ENCODE measurements around the gene CEP164. TPM values are rescaled to one million over a fixed set of nuclear protein-coding genes. Genes with fewer than 3 reads are reported as not detected.
A peak's percentile ranks its signal among the peaks of the same experiment; 100 is the strongest.
"Not testable (repeated sequence)": the region's sequence is repeated elsewhere in the genome, so short reads cannot be mapped to it uniquely, and the experiment has no call there.

CEP164 gene
- total and polyA plus RNA-seq, 4 experiments from 2014 or later = 12.7 to 42.5 (median 33.2) TPM

DNA sequence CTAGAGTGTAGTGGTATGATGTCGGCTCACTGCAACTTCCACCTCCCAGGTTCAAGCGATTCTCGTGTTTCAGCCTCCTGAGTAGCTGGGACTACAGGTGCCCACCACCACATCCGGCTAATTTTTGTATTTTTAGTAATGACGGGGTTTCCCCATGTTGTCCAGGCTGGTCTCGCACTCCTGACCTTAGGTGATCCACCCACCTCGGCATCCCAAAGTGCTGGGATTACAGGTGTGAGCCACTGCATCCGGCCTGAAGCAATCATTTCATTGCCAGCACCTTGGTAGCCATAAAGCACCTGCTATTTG is 129.0 kb downstream of the CEP164 start:
- H3K27ac ChIP-seq (ENCODE audit: low read depth, low read length); CTCF ChIA-PET (ENCODE audit: partially characterized antibody); H3K36me3 ChIP-seq (ENCODE audit: insufficient read depth, low read length); H3K27me3 ChIP-seq (ENCODE audit: insufficient read depth, low read length); H3K4me3 ChIP-seq (ENCODE audit: low read length in 2 of 2); H3K27ac Mint-ChIP-seq; H3K27me3 Mint-ChIP-seq; intact Hi-C loops (cut with micrococcal nuclease); H3K4me1 Mint-ChIP-seq; H3K4me1 ChIP-seq (ENCODE audit: insufficient read depth, low read length); H3K9me3 ChIP-seq (ENCODE audit: control insufficient read depth in 1 of 2, low read length in 2 of 2); DNase-seq; H3K36me3 Mint-ChIP-seq; H3K4me3 Mint-ChIP-seq; POLR2A ChIA-PET (ENCODE audit: partially characterized antibody): not testable (repeated sequence)
- peaks cover 4 to 25% (median 13%) of the 10 kb centered on the region in 8 donors for H3K9me3 Mint-ChIP-seq

DNA sequence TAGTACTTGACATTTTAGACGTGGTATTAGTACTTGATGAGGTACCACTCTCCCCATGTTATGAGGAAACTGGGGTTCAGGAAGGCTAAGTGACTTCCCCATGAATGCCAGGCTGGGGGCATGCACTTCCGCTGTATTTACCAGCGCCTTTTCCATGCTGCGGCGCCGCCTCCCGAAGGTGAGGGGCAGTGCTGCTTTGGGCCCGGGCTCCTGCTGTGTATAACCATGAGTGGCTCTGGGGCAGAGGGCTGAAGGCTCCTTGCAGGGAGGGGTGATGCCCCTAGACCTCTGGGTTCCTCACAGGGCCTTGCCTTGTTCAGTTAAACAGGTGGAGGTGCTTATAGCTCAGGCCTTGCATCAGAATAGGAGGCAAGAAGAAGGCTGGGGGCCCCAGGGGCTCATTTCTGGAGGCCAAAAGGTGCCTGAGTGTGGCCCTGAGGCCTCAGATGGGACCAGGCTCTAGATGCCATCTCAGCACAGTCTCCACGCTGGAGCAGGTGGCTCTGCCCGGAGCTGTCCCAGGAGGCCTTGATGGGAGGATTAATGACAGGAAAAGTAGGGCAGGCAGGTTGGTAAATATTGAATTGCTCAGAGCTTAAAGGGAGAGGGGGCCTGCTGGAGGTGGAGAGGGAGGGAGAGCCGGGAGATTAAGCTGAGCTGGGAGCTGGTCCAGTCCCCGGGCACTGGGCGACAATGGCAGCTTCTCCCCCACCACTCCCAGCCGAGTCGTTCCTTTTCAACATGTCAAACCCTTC is 129.6 kb downstream of the CEP164 start:
- no peaks in the 10 kb centered on the region for H3K36me3 ChIP-seq (ENCODE audit: insufficient read depth, low read length)
- H3K27ac Mint-ChIP-seq = no peak overlapping the region
- H3K4me1 Mint-ChIP-seq = no peaks in the 10 kb centered on the region
- H3K4me3 Mint-ChIP-seq = no peak overlapping the region
- H3K4me1 ChIP-seq (ENCODE audit: insufficient read depth, low read length) = no peaks in the 10 kb centered on the region
- POLR2A ChIA-PET (ENCODE audit: partially characterized antibody) = no interaction called here
- CTCF ChIA-PET (ENCODE audit: partially characterized antibody) = no interaction called here
- no peaks in the 10 kb centered on the region for H3K9me3 ChIP-seq (ENCODE audit: control insufficient read depth in 1 of 2, low read length in 2 of 2)
- no peak overlapping the region for H3K4me3 ChIP-seq (ENCODE audit: low read length in 2 of 2)
- H3K27ac ChIP-seq (ENCODE audit: low read depth, low read length) = no peak overlapping the region
- peaks cover 4 to 25% (median 13%) of the 10 kb centered on the region in 8 donors for H3K9me3 Mint-ChIP-seq
- no peak for DNase-seq
- H3K27me3 ChIP-seq (ENCODE audit: insufficient read depth, low read length) = no peaks in the 10 kb centered on the region
- peaks cover 6 to 8% of the 10 kb centered on the region in 2 donors for H3K27me3 Mint-ChIP-seq
- intact Hi-C loops (cut with micrococcal nuclease) = no loop called here
- H3K36me3 Mint-ChIP-seq = peaks cover 0 to 7% of the 10 kb centered on the region in 2 donors

DNA sequence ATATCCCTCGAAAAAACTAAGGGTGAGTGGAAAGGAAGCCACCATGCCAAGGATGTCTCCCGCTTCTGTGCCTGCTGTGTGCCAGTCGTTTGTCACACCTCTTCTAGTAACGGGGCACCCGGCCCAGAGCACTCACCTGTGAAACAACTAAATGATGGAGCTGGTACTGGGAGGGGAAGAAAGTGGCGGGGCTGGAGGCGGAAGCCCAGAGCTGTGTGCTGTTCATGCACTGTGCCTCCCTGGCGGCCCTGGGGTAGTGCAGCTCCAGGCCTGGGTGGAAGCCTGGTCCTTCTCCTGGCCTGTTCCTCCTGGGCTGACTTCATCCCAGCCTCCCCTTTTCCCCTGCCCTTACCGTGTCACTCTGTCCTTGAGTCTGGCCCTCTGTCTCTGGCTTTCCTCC is 130.2 kb downstream of the CEP164 start:
- POLR2A ChIA-PET (ENCODE audit: partially characterized antibody) = no interaction called here
- peaks cover 4 to 25% (median 13%) of the 10 kb centered on the region in 8 donors for H3K9me3 Mint-ChIP-seq
- intact Hi-C loops (cut with micrococcal nuclease) = no loop called here

DNA sequence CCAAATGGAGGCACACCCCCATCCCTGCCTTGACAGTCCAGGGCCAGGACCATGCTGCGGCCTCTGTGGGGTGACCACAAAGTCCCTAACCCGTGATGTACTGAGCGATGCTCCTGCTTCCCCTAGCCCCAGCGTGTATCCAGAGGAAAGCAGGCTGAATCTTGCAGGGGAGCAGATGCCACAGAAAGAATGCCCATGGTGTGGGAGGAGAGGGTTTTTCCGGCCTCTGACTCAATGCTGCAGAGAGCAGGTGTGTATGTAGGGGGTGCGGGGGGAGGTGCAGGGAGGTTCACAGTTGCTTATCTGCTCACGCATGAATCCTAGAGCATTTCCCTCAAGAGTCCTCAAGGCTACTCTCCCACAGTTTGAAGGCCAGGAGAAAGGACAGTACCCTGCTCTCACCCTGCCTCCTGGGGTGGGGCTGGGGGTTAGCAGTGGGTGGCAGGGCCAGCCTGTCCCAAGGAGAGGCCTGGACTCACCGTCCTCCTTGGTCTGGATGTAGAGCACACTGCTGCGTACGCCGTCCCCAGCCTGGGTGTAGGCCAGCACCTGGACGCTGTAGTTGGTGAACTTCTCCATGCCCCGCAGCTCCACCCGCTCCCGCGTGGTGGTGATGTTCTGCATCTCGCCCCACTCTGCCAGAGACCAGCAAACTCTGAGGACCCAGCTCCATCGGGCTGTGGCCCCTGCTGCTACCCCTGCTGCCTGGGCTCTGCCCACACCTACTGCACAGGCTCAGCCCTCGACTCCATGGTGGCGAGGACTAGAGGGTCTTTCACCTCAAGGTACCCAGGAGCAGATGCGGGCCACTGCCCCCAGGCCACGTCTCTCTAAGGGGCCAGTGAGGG is 130.8 kb downstream of the CEP164 start:
- POLR2A ChIA-PET (ENCODE audit: partially characterized antibody) = no interaction called here
- peaks cover 2 to 19% (median 10%) of the 10 kb centered on the region in 8 donors for H3K9me3 Mint-ChIP-seq
- CTCF ChIA-PET (ENCODE audit: partially characterized antibody) = no interaction called here

More for the DNA sequence above, 130.2 kb downstream of the CEP164 start:
- no peak overlapping the region for H3K4me3 ChIP-seq (ENCODE audit: low read length in 2 of 2)
- Mint-ChIP-seq H3K27me3 (peaks cover 6 to 8% of the 10 kb centered on the region in 2 donors), H3K4me3 (no peak overlapping the region), H3K27ac (no peak overlapping the region), H3K4me1 (no peaks in the 10 kb centered on the region), H3K36me3 (peaks cover 0 to 7% of the 10 kb centered on the region in 2 donors)
- H3K4me1 ChIP-seq (ENCODE audit: insufficient read depth, low read length) = no peaks in the 10 kb centered on the region
- no peaks in the 10 kb centered on the region for H3K27me3 ChIP-seq (ENCODE audit: insufficient read depth, low read length)
- no peaks in the 10 kb centered on the region for H3K36me3 ChIP-seq (ENCODE audit: insufficient read depth, low read length)
- CTCF ChIA-PET (ENCODE audit: partially characterized antibody) = no interaction called here
- DNase-seq = no peak
- no peaks in the 10 kb centered on the region for H3K9me3 ChIP-seq (ENCODE audit: control insufficient read depth in 1 of 2, low read length in 2 of 2)
- H3K27ac ChIP-seq (ENCODE audit: low read depth, low read length) = no peak overlapping the region

DNA sequence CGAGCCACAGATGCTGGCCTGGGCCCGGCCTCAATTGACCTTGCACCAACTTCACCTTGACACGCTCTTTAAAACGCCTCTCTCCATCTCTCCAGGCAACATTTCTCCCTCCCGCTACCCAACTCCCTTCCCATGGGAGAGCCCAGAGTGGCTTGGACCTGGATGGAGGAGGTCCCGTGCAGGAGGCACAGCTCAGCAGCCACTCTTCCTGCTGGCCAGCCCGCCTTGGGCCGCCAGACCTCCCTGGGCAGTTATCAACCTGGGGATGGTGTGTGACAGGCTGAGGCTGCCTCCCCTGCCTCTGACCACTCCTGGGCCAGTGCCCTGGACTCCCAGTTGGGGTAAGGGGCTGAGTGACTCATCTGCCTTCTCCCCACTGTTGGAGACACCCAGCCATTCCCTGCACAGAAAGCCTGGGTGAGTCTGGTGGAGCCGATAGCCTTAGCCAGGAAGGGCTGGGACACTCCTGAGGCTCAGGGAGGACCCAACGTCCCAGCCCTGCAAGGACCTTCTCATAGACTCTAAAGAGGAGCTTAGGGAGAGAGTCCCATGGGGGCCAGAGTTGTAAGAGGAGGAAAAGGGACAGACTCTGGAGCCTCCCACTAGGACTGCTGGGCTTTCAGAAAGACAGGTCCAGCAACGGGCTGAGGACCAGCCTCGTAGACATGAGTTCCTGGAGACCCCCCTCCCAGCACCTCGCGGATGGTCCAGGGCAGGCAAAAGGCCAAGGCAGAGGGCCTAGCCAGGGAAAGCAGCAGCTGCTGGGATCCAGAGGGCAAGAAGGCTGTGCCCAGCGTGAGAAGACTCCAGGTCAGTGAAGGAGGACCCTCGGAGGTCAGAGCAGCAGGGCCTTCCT is 131.7 kb downstream of the CEP164 start:
- Histone ChIP-seq H3K4me3 (ENCODE audit: low read length in 2 of 2) (no peak overlapping the region), H3K9me3 (ENCODE audit: control insufficient read depth in 1 of 2, low read length in 2 of 2) (no peaks in the 10 kb centered on the region), H3K36me3 (ENCODE audit: insufficient read depth, low read length) (no peaks in the 10 kb centered on the region), H3K27ac (ENCODE audit: low read depth, low read length) (no peak overlapping the region), H3K4me1 (ENCODE audit: insufficient read depth, low read length) (no peaks in the 10 kb centered on the region), H3K27me3 (ENCODE audit: insufficient read depth, low read length) (no peaks in the 10 kb centered on the region)
- Mint-ChIP-seq H3K4me3 (no peak overlapping the region), H3K27ac (no peak overlapping the region), H3K27me3 (peaks cover 1 to 9% of the 10 kb centered on the region in 2 donors), H3K9me3 (peaks cover 2 to 11% (median 5%) of the 10 kb centered on the region in 8 donors), H3K36me3 (peaks cover 0 to 3% of the 10 kb centered on the region in 2 donors), H3K4me1 (no peaks in the 10 kb centered on the region)
- intact Hi-C loops (cut with micrococcal nuclease) = no loop called here
- ChIA-PET CTCF (ENCODE audit: partially characterized antibody) (interaction anchor here (1.1 kb wide), 1 partner anchor 33 kb away, joined by 3 read pairs; no protein-coding TSS in a partner anchor), POLR2A (ENCODE audit: partially characterized antibody) (no interaction called here)
- DNase-seq = no peak

More for the DNA sequence above, 130.8 kb downstream of the CEP164 start:
- no peak overlapping the region for H3K27ac ChIP-seq (ENCODE audit: low read depth, low read length)
- no peak overlapping the region for H3K4me3 ChIP-seq (ENCODE audit: low read length in 2 of 2)
- Mint-ChIP-seq H3K4me1 (no peaks in the 10 kb centered on the region), H3K27me3 (peaks cover 5 to 8% of the 10 kb centered on the region in 2 donors), H3K27ac (no peak overlapping the region), H3K36me3 (peaks cover 0 to 7% of the 10 kb centered on the region in 2 donors), H3K4me3 (no peak overlapping the region)
- intact Hi-C loops (cut with micrococcal nuclease) = no loop called here
- H3K4me1 ChIP-seq (ENCODE audit: insufficient read depth, low read length) = no peaks in the 10 kb centered on the region
- no peaks in the 10 kb centered on the region for H3K9me3 ChIP-seq (ENCODE audit: control insufficient read depth in 1 of 2, low read length in 2 of 2)
- no peak for DNase-seq
- no peaks in the 10 kb centered on the region for H3K27me3 ChIP-seq (ENCODE audit: insufficient read depth, low read length)
- H3K36me3 ChIP-seq (ENCODE audit: insufficient read depth, low read length) = no peaks in the 10 kb centered on the region

DNA sequence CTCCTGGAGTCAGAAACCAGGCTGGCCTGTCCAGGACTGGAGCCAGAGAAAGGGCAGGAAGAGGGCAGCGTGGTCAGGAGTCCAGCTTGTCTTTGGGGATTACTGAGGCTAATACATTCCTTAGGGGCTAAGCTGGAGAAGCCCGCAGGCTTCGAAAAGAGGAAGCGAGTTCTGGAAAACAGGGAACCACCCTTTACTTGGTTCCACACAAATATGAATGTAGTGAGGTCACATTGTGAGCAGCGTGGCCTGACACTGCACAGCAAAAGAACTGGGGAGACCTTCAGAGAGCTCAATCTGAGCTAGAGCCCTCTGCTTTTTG is 132.3 kb downstream of the CEP164 start:
- peaks cover 0 to 5% (median 3%) of the 10 kb centered on the region in 8 donors for H3K9me3 Mint-ChIP-seq
- ChIA-PET CTCF (ENCODE audit: partially characterized antibody) (interaction anchor here (1.1 kb wide), 1 partner anchor 33 kb away, joined by 3 read pairs; no protein-coding TSS in a partner anchor), POLR2A (ENCODE audit: partially characterized antibody) (no interaction called here)
- Histone ChIP-seq H3K27ac (ENCODE audit: low read depth, low read length) (no peak overlapping the region), H3K27me3 (ENCODE audit: insufficient read depth, low read length) (no peaks in the 10 kb centered on the region), H3K36me3 (ENCODE audit: insufficient read depth, low read length) (no peaks in the 10 kb centered on the region), H3K4me3 (ENCODE audit: low read length in 2 of 2) (no peak overlapping the region), H3K9me3 (ENCODE audit: control insufficient read depth in 1 of 2, low read length in 2 of 2) (no peaks in the 10 kb centered on the region), H3K4me1 (ENCODE audit: insufficient read depth, low read length) (no peaks in the 10 kb centered on the region)
- intact Hi-C loops (cut with micrococcal nuclease) = no loop called here
- H3K4me1 Mint-ChIP-seq = no peaks in the 10 kb centered on the region
- no peak overlapping the region for H3K4me3 Mint-ChIP-seq
- peak overlapping the region in 1 of 7 donors; percentile 73 for H3K27ac Mint-ChIP-seq
- no peaks in the 10 kb centered on the region for H3K36me3 Mint-ChIP-seq
- H3K27me3 Mint-ChIP-seq = peaks cover 0 to 10% of the 10 kb centered on the region in 2 donors
- no peak for DNase-seq

All from CD4-positive, alpha-beta memory T cell (primary cell).